SK-N-SH (cell line): Measurements from ENCODE around the gene PDE4D. TPM values are rescaled to one million over a fixed set of nuclear protein-coding genes. Genes with fewer than 3 reads are reported as not detected.

ENCODE experiments used
- CTCF ChIA-PET: fragments of 300-600, 350-600 bp; formaldehyde crosslinking; extraction: SDS; loops from one replicate; lab custom pipeline; 2021; lab: Yijun Ruan, JAX
- POLR2A ChIA-PET: fragments of 350-600 bp; sonication (Branson Sonifier 250); formaldehyde crosslinking; extraction: SDS; loops from one replicate; lab custom pipeline; 2020; ENCODE audit warnings: antibody characterized with exemption, inconsistent platforms; lab: Yijun Ruan, JAX
- DNase-seq: peaks from one replicate; pipeline ENCODE4 v3.0.0; 2012
- H2AFZ ChIP-seq: fragments of 200-600 bp; sonication (generic); 2 replicates; pipeline ENCODE4 v1.8.1; 2016; ENCODE audit warnings: antibody characterized with exemption, mild to moderate bottlenecking, low read depth
- H3F3A ChIP-seq: fragments of 200-600 bp; sonication (generic); replicated peaks from 2 replicates; pipeline ENCODE3; 2016; ENCODE audit warnings: antibody characterized with exemption, mild to moderate bottlenecking; ENCODE audit not compliant: insufficient read depth
- H3K27ac ChIP-seq, 2 experiments: fragments of 200-500 bp in 1 of 2; fragments of 200-600 bp in 1 of 2; sonication (Bioruptor generic) in 1 of 2; sonication (generic), shearing (Covaris generic) in 1 of 2; 2 replicates each; pipeline versions ENCODE4 v1.5.1 to v1.6.1; 2014 to 2016; ENCODE audit warnings: low read depth in 2 of 2, inconsistent platforms in 1 of 2, low read length in 1 of 2, mild to moderate bottlenecking in 1 of 2, mixed read lengths in 1 of 2
- H3K27me3 ChIP-seq: fragments of 200-600 bp; sonication (generic), shearing (Covaris generic); 2 replicates; pipeline ENCODE4 v1.6.1; 2016; ENCODE audit warnings: mixed run types; ENCODE audit not compliant: insufficient read depth
- H3K36me3 ChIP-seq, 2 experiments: fragments of 200-500 bp in 1 of 2; fragments of 200-600 bp in 1 of 2; sonication (Bioruptor generic) in 1 of 2; sonication (generic) in 1 of 2; replicated peaks in 1 of 2; 2 replicates each; pipeline versions ENCODE3 to v1.5.1; 2014 to 2016; ENCODE audit warnings: low read length in 1 of 2, mild to moderate bottlenecking in 1 of 2; ENCODE audit not compliant: insufficient read depth in 2 of 2, control insufficient read depth in 1 of 2
- H3K4me1 ChIP-seq, 2 experiments: fragments of 200-500 bp in 1 of 2; fragments of 200-600 bp in 1 of 2; sonication (Bioruptor generic) in 1 of 2; sonication (generic), shearing (Covaris generic) in 1 of 2; 2 replicates each; pipeline versions ENCODE4 v1.5.1 to v1.6.1; 2014 to 2016; ENCODE audit warnings: low read depth in 1 of 2, low read length in 1 of 2, mixed run types in 1 of 2; ENCODE audit not compliant: insufficient read depth in 2 of 2, control insufficient read depth in 1 of 2
- H3K4me2 ChIP-seq: fragments of 200-600 bp; sonication (generic), shearing (Covaris generic); 2 replicates; pipeline ENCODE4 v1.6.1; 2017; ENCODE audit warnings: mixed run types
- H3K4me3 ChIP-seq, 2 experiments: fragments of 200-500 bp in 1 of 2; fragments of 200-600 bp in 1 of 2; sonication (Bioruptor generic) in 1 of 2; sonication (generic), shearing (Covaris generic) in 1 of 2; 2 replicates each; pipeline versions ENCODE4 v1.5.1 to v1.8.1; 2014 to 2016; ENCODE audit warnings: low read depth in 2 of 2, inconsistent platforms in 1 of 2, low read length in 1 of 2, mild to moderate bottlenecking in 1 of 2, mixed read lengths in 1 of 2, moderate library complexity in 1 of 2
- H3K79me2 ChIP-seq: fragments of 200-600 bp; sonication (generic); 2 replicates; pipeline ENCODE4 v1.8.1; 2017; ENCODE audit warnings: mild to moderate bottlenecking; ENCODE audit not compliant: insufficient read depth
- H3K9ac ChIP-seq: fragments of 200-600 bp; sonication (generic); 2 replicates; pipeline ENCODE4 v1.6.1; 2017; ENCODE audit warnings: mixed run types
- H3K9me2 ChIP-seq: fragments of 200-600 bp; sonication (generic); 2 replicates; pipeline ENCODE4 v1.6.1; 2017; ENCODE audit warnings: mixed run types
- H3K9me3 ChIP-seq: fragments of 200-600 bp; sonication (generic); 2 replicates; pipeline ENCODE4 v1.6.1; 2017; ENCODE audit warnings: mixed run types, mild to moderate bottlenecking, moderate library complexity
- H4K20me1 ChIP-seq: fragments of 200-600 bp; sonication (generic); 2 replicates; pipeline ENCODE4 v1.6.1; 2017; ENCODE audit warnings: mild to moderate bottlenecking, mixed run types; ENCODE audit not compliant: insufficient read depth
- CTCF ChIP-seq: fragments of 200-600 bp; sonication (generic); IDR thresholded peaks from 2 replicates; pipeline ENCODE4 v1.6.1; 2017; ENCODE audit warnings: antibody characterized with exemption, mild to moderate bottlenecking, moderate library complexity
- ELF1 ChIP-seq: IDR thresholded peaks from 2 replicates; pipeline ENCODE4 v1.4.0; 2012
- EP300 ChIP-seq, 2 experiments: IDR thresholded peaks; 2 replicates each; pipeline versions ENCODE4 v1.4.0 to v1.6.1; 2012; ENCODE audit warnings: borderline replicate concordance in 1 of 2, low read depth in 1 of 2, low read length in 1 of 2
- EZH2phosphoT487 ChIP-seq: fragments of 200-600 bp; sonication (generic); IDR thresholded peaks from 2 replicates; pipeline ENCODE4 v1.6.1; 2017; ENCODE audit warnings: low read depth, mixed run types, mild to moderate bottlenecking, antibody characterized with exemption, moderate library complexity, borderline replicate concordance
- FOSL2 ChIP-seq: IDR thresholded peaks from 2 replicates; pipeline ENCODE4 v1.4.0; 2012; ENCODE audit warnings: low read depth, mild to moderate bottlenecking, moderate library complexity, borderline replicate concordance
- FOXM1 ChIP-seq: IDR thresholded peaks from 2 replicates; pipeline ENCODE4 v1.4.0; 2012; ENCODE audit warnings: low read depth, mild to moderate bottlenecking
- GATA2 ChIP-seq: sonication (generic); formaldehyde crosslinking; IDR thresholded peaks from 2 replicates; pipeline ENCODE4 v1.5.0; 2020; ENCODE audit warnings: mild to moderate bottlenecking, missing genetic modification reagents
- IRF3 ChIP-seq: fragments of 150-350 bp; IDR thresholded peaks from 2 replicates; pipeline ENCODE4 v1.6.1; 2016; ENCODE audit warnings: mild to moderate bottlenecking, low read depth, low read length
- MAX ChIP-seq: IDR thresholded peaks from 2 replicates; pipeline ENCODE4 v1.4.0; 2012; ENCODE audit warnings: low read depth
- MEF2A ChIP-seq: IDR thresholded peaks from 2 replicates; pipeline ENCODE4 v1.4.0; 2012; ENCODE audit warnings: low read depth, borderline replicate concordance
- MXI1 ChIP-seq: IDR thresholded peaks from 2 replicates; pipeline ENCODE4 v1.6.1; 2012; ENCODE audit warnings: mild to moderate bottlenecking, low read depth, low read length, improper control_type of control experiment
- NRF1 ChIP-seq: IDR thresholded peaks from 2 replicates; pipeline ENCODE4 v1.6.1; 2012; ENCODE audit warnings: low read depth, mild to moderate bottlenecking, low read length
- POLR2AphosphoS5 ChIP-seq: IDR thresholded peaks from 2 replicates; pipeline ENCODE4 v1.6.1; 2012; ENCODE audit warnings: low read depth, low read length
- RAD21 ChIP-seq: IDR thresholded peaks from 2 replicates; pipeline ENCODE4 v1.6.1; 2012; ENCODE audit warnings: mild to moderate bottlenecking, low read length
- RXRA ChIP-seq: IDR thresholded peaks from 2 replicates; pipeline ENCODE4 v1.4.0; 2012; ENCODE audit warnings: low read depth, mild to moderate bottlenecking, borderline replicate concordance
- SIN3A ChIP-seq: IDR thresholded peaks from 2 replicates; pipeline ENCODE4 v1.6.1; 2012; ENCODE audit warnings: low read depth, mild to moderate bottlenecking, low read length, moderate library complexity, borderline replicate concordance
- SMC3 ChIP-seq: IDR thresholded peaks from 2 replicates; pipeline ENCODE4 v1.6.1; 2012; ENCODE audit warnings: low read depth, low read length, improper control_type of control experiment
- TEAD4 ChIP-seq: IDR thresholded peaks from 2 replicates; pipeline ENCODE4 v1.4.0; 2012; ENCODE audit warnings: mild to moderate bottlenecking, borderline replicate concordance; ENCODE audit not compliant: insufficient read depth
- USF1 ChIP-seq: IDR thresholded peaks from 2 replicates; pipeline ENCODE4 v1.4.0; 2012; ENCODE audit warnings: low read depth, borderline replicate concordance
- USF2 ChIP-seq: fragments of 150-350 bp; IDR thresholded peaks from 2 replicates; pipeline ENCODE4 v1.6.1; 2017; ENCODE audit warnings: antibody characterized with exemption, low read length, low read depth, borderline replicate concordance
- YY1 ChIP-seq: IDR thresholded peaks from 2 replicates; pipeline ENCODE4 v1.4.0; 2012; ENCODE audit warnings: low read depth, mild to moderate bottlenecking
- WGBS: methylation state at CpG from one replicate; pipeline ENCODE4 v1.1.6; 2017; ENCODE audit warnings: low lambda C conversion rate; 5-methylcytosine and 5-hydroxymethylcytosine counted together
- polyA plus RNA-seq, 3 experiments: library from polyadenylated mRNA; depleted of rRNA; stranded (reverse); fragments of >200 nt; gene quantifications; 2 replicates each; pipeline ENCODE4 v1.2.3, GENCODE V29; 2012

PDE4D gene
- polyA plus RNA-seq, 1 of the 3 experiments (the other 2 are of a cell fraction): 2.4 TPM

GRCh38 chr5:59054963-59055528 is 838.5 kb downstream of the PDE4D start:
- no peak overlapping the region for H3K4me3 ChIP-seq
- no peaks in the 10 kb centered on the region for H3K27me3 ChIP-seq
- H3K9ac ChIP-seq: no peak overlapping the region
- CTCF ChIA-PET: no interaction called here
- H3K9me2 ChIP-seq: no peaks in the 10 kb centered on the region
- peaks cover 0 to 9% of the 10 kb centered on the region in 2 experiments; a peak in 2 of 4 replicates for H3K4me1 ChIP-seq
- H4K20me1 ChIP-seq: no peaks in the 10 kb centered on the region
- TF ChIP-seq MXI1 (no peak), EZH2phosphoT487 (no peak), CTCF (no peak), SIN3A (no peak), FOXM1 (no peak), NRF1 (no peak), TEAD4 (no peak), YY1 (no peak), SMC3 (no peak), RXRA (no peak), ELF1 (no peak)
- TF ChIP-seq, all 33 proteins: peak for 0
- H3K36me3 ChIP-seq: no peaks in the 10 kb centered on the region
- no peaks in the 10 kb centered on the region for H3K9me3 ChIP-seq
- H3F3A ChIP-seq: no peaks in the 10 kb centered on the region
- no peaks in the 10 kb centered on the region for H3K79me2 ChIP-seq
- POLR2A ChIA-PET: no interaction called here
- H2AFZ ChIP-seq: no peak overlapping the region
- 73% methylated on average over 3 of the region's 3 CpGs for WGBS
- H3K27ac ChIP-seq: no peak overlapping the region
- H3K4me2 ChIP-seq: no peak overlapping the region
- no peak for DNase-seq

- Histone ChIP-seq H3K9ac (no peak overlapping the region), H4K20me1 (no peaks in the 10 kb centered on the region), H3K4me1 (no peaks in the 10 kb centered on the region), H3K9me2 (no peaks in the 10 kb centered on the region), H3K4me2 (no peak overlapping the region), H3K36me3 (no peaks in the 10 kb centered on the region), H3F3A (no peaks in the 10 kb centered on the region), H3K4me3 (no peak overlapping the region), H3K27ac (no peak overlapping the region), H2AFZ (no peak overlapping the region), H3K79me2 (no peaks in the 10 kb centered on the region), H3K27me3 (no peaks in the 10 kb centered on the region), H3K9me3 (no peaks in the 10 kb centered on the region)
- CTCF ChIA-PET: interaction anchor here (1.8 to 3.2 kb wide), 2 partner anchors 10 to 122 kb away, joined by 4 to 9 read pairs; no protein-coding TSS in a partner anchor
- 78% methylated on average over 3 of the region's 3 CpGs for WGBS
- no peak for DNase-seq
- POLR2A ChIA-PET: no interaction called here
- no peak for TF ChIP-seq POLR2AphosphoS5
- no peak for TF ChIP-seq GATA2 (CRISPR knock-in tag)
- no peak for TF ChIP-seq FOXM1
- no peak for TF ChIP-seq RXRA
- TF ChIP-seq MEF2A: no peak
- TF ChIP-seq USF1: no peak
- TF ChIP-seq FOSL2: no peak
- TF ChIP-seq CTCF: no peak
- no peak for TF ChIP-seq SIN3A
- TF ChIP-seq RAD21: no peak
- no peak for TF ChIP-seq USF2
- TF ChIP-seq EP300 (IDR thresholded peaks at IDR 0.05; ENCODE audit: borderline replicate concordance in 1 of 2, low read depth in 1 of 2, low read length in 1 of 2): no peak
- TF ChIP-seq MXI1: no peak
- TF ChIP-seq MAX: no peak
- no peak for TF ChIP-seq EZH2phosphoT487
- TF ChIP-seq IRF3: no peak
Measured at GRCh38 chr5:59051951-59052350, 841.6 kb downstream of the PDE4D start.
